Astrocyte of the cerebellum (primary cell): ENCODE results near the gene ALOX12B.
A peak's percentile ranks its signal among the peaks of the same experiment; 100 is the strongest.

ENCODE experiments used
- DNase-seq: peaks from one replicate; pipeline ENCODE4 v3.0.0-alpha.2; 2011; ENCODE audit warnings: low read depth
- H3K4me3 ChIP-seq: 2 replicates; pipeline ENCODE4 v1.5.1; 2011; ENCODE audit warnings: mild to moderate bottlenecking, low read depth, low read length, moderate library complexity
- CTCF ChIP-seq: IDR thresholded peaks from 2 replicates; pipeline ENCODE4 v1.5.1; 2012; ENCODE audit warnings: low read length, low read depth, moderate library complexity, mild to moderate bottlenecking; ENCODE audit errors: missing control alignments
- in situ Hi-C: cut with HindIII; loops from 2 replicates; pipeline ENCODE4 v1.10.0; 2017; ENCODE audit warnings: low sequenced_read_pairs

The ALOX12B gene

DNA sequence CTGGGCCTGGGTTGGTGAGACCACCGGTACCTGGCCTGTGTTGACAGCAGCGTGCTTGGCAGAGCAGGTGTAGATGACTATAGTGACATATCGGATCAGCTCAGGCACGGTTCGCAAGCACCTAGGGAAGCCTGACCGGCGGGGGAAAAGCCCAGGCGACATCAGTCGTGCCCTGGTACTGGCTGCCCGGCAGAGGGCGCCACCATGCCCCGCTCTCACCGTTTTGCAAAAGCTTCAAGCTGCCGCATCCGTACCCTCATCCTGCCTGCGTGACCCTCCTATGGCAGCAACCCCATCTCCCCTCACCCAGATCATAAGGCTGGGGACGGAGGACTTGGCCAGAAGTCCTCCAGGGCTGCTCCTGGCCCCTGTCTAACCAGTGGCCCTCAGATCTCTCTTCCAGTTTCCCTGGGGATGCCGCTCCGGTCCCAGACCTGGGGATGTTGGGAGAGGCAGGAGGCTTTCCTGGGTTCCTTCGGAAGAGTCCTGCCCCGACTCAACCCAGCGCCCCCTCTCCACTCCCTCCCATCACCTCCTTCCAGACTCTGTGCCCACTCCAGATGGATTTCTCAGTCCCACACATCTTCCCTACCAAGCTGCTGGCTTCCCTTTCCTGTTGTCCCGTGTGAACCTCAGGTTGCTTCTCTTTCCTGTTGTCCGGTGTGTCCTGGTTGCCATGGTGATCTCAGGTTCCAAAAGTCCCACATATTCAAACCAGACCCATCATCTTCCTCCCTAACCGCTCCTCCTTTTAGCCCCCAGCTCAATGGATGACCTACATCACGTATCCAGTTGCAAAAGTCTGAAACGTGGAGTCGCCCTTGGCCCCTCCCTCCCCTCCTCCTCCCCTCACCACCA lies 13.7 kb downstream of the ALOX12B start:
- in situ Hi-C loops = no loop called here
- DNase-seq = no peak
- peak; percentile 84 for TF ChIP-seq CTCF
- no peak overlapping the region for H3K4me3 ChIP-seq

GRCh38 chr17:8072729-8073461 lies 14.6 kb downstream of the ALOX12B start:
- DNase-seq = no peak
- in situ Hi-C loops = no loop called here
- H3K4me3 ChIP-seq = no peak overlapping the region
- no peak for TF ChIP-seq CTCF

GRCh38 chr17:8072341-8072728 lies 15.2 kb downstream of the ALOX12B start:
- no peak for TF ChIP-seq CTCF
- in situ Hi-C loops = no loop called here
- no peak overlapping the region for H3K4me3 ChIP-seq
- no peak for DNase-seq

- TF ChIP-seq CTCF = no peak
- no peak for DNase-seq
- H3K4me3 ChIP-seq = no peak overlapping the region
- in situ Hi-C loops = no loop called here
Measured at GRCh38 chr17:8071496-8071895, 16.0 kb downstream of the ALOX12B start.

GRCh38 chr17:8069587-8069860 lies 18.0 kb downstream of the ALOX12B start:
- no peak for TF ChIP-seq CTCF
- in situ Hi-C loops = no loop called here

DNA sequence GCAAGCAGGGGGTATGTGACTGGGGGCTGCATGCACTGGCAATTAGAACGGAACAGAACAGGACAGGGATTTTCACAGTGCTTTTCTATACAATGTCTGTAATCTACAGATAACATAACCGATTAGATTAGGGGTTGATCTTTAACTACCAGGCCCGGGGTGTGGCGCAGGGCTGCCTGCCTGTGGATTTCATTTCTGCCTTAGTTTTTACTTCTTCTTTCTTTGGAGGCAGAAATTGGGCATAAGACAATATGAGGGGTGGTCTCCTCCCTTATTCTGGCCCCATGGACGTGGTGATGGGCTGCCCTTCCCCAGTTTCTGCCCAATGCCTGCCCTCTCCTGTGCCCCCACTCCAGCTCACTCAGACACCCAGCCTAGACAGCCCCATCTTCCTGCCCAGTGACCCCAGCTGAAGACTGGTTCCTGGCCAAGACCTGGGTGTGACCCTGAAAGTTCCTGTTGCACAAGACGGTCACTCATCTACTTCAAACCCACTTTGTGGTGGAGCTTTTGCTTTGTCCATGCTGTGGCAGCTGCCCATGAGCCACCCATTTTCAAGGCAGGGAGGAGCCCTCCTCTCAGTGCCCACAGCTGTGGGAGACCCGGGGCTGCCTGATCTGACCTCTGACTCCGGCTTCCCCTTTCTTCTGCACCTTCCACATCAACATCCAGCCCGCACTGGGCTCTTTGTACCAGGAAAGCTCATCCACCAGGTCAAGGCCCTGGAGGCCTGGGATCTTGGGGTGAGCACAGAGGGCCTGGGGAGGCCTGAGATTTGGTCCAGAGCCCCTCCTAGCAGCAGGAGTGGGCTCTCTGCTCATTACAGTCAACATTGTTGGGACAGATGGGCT lies 18.6 kb downstream of the ALOX12B start:
- no peak for TF ChIP-seq CTCF
- no peak for DNase-seq
- in situ Hi-C loops = no loop called here
- H3K4me3 ChIP-seq = no peak overlapping the region

More at GRCh38 chr17:8069587-8069860, 18.0 kb downstream of the ALOX12B start:
- no peak for DNase-seq
- no peak overlapping the region for H3K4me3 ChIP-seq
